ENCODE results near the gene CRIM1.

The CRIM1 gene

GRCh38 chr2:36549165-36549574 is 193.6 kb downstream of the CRIM1 start:
- H3K4me2 ChIP-seq (ENCODE audit: insufficient read depth, low read length): no peak overlapping the region
- no peaks in the 10 kb centered on the region for H4K20me1 ChIP-seq (ENCODE audit: insufficient read depth, low read length)
- no peaks in the 10 kb centered on the region for H3K27me3 ChIP-seq (ENCODE audit: insufficient read depth, low read length, poor library complexity)
- H3K79me2 ChIP-seq (ENCODE audit: insufficient read depth, low read length): no peaks in the 10 kb centered on the region
- no peaks in the 10 kb centered on the region for H3K9me3 ChIP-seq (ENCODE audit: insufficient read depth, low read length, severe bottlenecking)
- DNase-seq: no peak
- H3K27ac ChIP-seq (ENCODE audit: low read length): no peak overlapping the region
- H3K36me3 ChIP-seq (ENCODE audit: insufficient read depth, low read length): peaks cover 34% of the 10 kb centered on the region; the same call in 1 of the 2 replicates
- no peak overlapping the region for H2AFZ ChIP-seq (ENCODE audit: low read depth, low read length)
- H3K9ac ChIP-seq (ENCODE audit: low read depth, low read length): no peak overlapping the region
- H3K4me1 ChIP-seq (ENCODE audit: insufficient read depth, low read length): no peaks in the 10 kb centered on the region
- 0 out of 3 replicates have a peak, but pooled peaks have one; percentile 24 for ATAC-seq (ENCODE audit: insufficient read depth, low read depth)
- TF ChIP-seq CTCF (IDR thresholded peaks at IDR 0.05; ENCODE audit: borderline replicate concordance, extremely low read depth, low read length, poor library complexity, severe bottlenecking): no peak
- no peak for TF ChIP-seq EZH2 (IDR thresholded peaks at IDR 0.05; ENCODE audit: borderline replicate concordance, low read depth, low read length, severe bottlenecking)
- H3K4me3 ChIP-seq (ENCODE audit: low read depth in 1 of 2, low read length in 2 of 2): no peak overlapping the region

- Histone ChIP-seq H3K4me1 (ENCODE audit: insufficient read depth, low read length) (no peaks in the 10 kb centered on the region), H3K4me2 (ENCODE audit: insufficient read depth, low read length) (no peak overlapping the region), H2AFZ (ENCODE audit: low read depth, low read length) (no peak overlapping the region), H3K9me3 (ENCODE audit: insufficient read depth, low read length, severe bottlenecking) (no peaks in the 10 kb centered on the region), H4K20me1 (ENCODE audit: insufficient read depth, low read length) (no peaks in the 10 kb centered on the region), H3K9ac (ENCODE audit: low read depth, low read length) (no peak overlapping the region), H3K79me2 (ENCODE audit: insufficient read depth, low read length) (no peaks in the 10 kb centered on the region), H3K27me3 (ENCODE audit: insufficient read depth, low read length, poor library complexity) (no peaks in the 10 kb centered on the region), H3K36me3 (ENCODE audit: insufficient read depth, low read length) (peaks cover 38% of the 10 kb centered on the region; the same call in 1 of the 2 replicates), H3K27ac (ENCODE audit: low read length) (no peak overlapping the region), H3K4me3 (ENCODE audit: low read depth in 1 of 2, low read length in 2 of 2) (no peak overlapping the region)
- TF ChIP-seq CTCF (IDR thresholded peaks at IDR 0.05; ENCODE audit: borderline replicate concordance, extremely low read depth, low read length, poor library complexity, severe bottlenecking) (no peak), EZH2 (IDR thresholded peaks at IDR 0.05; ENCODE audit: borderline replicate concordance, low read depth, low read length, severe bottlenecking) (no peak)
- DNase-seq (no peak), ATAC-seq (ENCODE audit: insufficient read depth, low read depth) (no peak)
Measured at GRCh38 chr2:36550006-36550405, 194.4 kb downstream of the CRIM1 start.

GRCh38 chr2:36553683-36554082 is 198.1 kb downstream of the CRIM1 start:
- Histone ChIP-seq H3K9me3 (ENCODE audit: insufficient read depth, low read length, severe bottlenecking) (no peaks in the 10 kb centered on the region), H3K4me2 (ENCODE audit: insufficient read depth, low read length) (no peak overlapping the region), H3K79me2 (ENCODE audit: insufficient read depth, low read length) (no peaks in the 10 kb centered on the region), H3K27me3 (ENCODE audit: insufficient read depth, low read length, poor library complexity) (no peaks in the 10 kb centered on the region), H3K4me3 (ENCODE audit: low read depth in 1 of 2, low read length in 2 of 2) (no peak overlapping the region), H3K27ac (ENCODE audit: low read length) (no peak overlapping the region), H4K20me1 (ENCODE audit: insufficient read depth, low read length) (no peaks in the 10 kb centered on the region), H2AFZ (ENCODE audit: low read depth, low read length) (no peak overlapping the region), H3K36me3 (ENCODE audit: insufficient read depth, low read length) (peaks cover 45% of the 10 kb centered on the region; the same call in 1 of the 2 replicates), H3K9ac (ENCODE audit: low read depth, low read length) (no peak overlapping the region), H3K4me1 (ENCODE audit: insufficient read depth, low read length) (no peaks in the 10 kb centered on the region)
- TF ChIP-seq CTCF (IDR thresholded peaks at IDR 0.05; ENCODE audit: borderline replicate concordance, extremely low read depth, low read length, poor library complexity, severe bottlenecking) (no peak), EZH2 (IDR thresholded peaks at IDR 0.05; ENCODE audit: borderline replicate concordance, low read depth, low read length, severe bottlenecking) (no peak)
- DNase-seq (no peak), ATAC-seq (ENCODE audit: insufficient read depth, low read depth) (no peak)

GRCh38 chr2:36554531-36554930 is 199.0 kb downstream of the CRIM1 start:
- Histone ChIP-seq H3K36me3 (ENCODE audit: insufficient read depth, low read length) (peaks cover 48% of the 10 kb centered on the region; the same call in 1 of the 2 replicates), H3K79me2 (ENCODE audit: insufficient read depth, low read length) (no peaks in the 10 kb centered on the region)
- TF ChIP-seq EZH2 (IDR thresholded peaks at IDR 0.05; ENCODE audit: borderline replicate concordance, low read depth, low read length, severe bottlenecking) (no peak), CTCF (IDR thresholded peaks at IDR 0.05; ENCODE audit: borderline replicate concordance, extremely low read depth, low read length, poor library complexity, severe bottlenecking) (no peak)

More at GRCh38 chr2:36554531-36554930, 199.0 kb downstream of the CRIM1 start:
- Histone ChIP-seq H3K4me1 (ENCODE audit: insufficient read depth, low read length) (no peaks in the 10 kb centered on the region), H3K4me2 (ENCODE audit: insufficient read depth, low read length) (no peak overlapping the region), H3K9ac (ENCODE audit: low read depth, low read length) (no peak overlapping the region), H3K27me3 (ENCODE audit: insufficient read depth, low read length, poor library complexity) (no peaks in the 10 kb centered on the region), H3K9me3 (ENCODE audit: insufficient read depth, low read length, severe bottlenecking) (no peaks in the 10 kb centered on the region), H3K4me3 (ENCODE audit: low read depth in 1 of 2, low read length in 2 of 2) (no peak overlapping the region), H3K27ac (ENCODE audit: low read length) (no peak overlapping the region), H2AFZ (ENCODE audit: low read depth, low read length) (no peak overlapping the region), H4K20me1 (ENCODE audit: insufficient read depth, low read length) (no peaks in the 10 kb centered on the region)
- ATAC-seq (ENCODE audit: insufficient read depth, low read depth) (no peak), DNase-seq (no peak)

Measured in DND-41 (cell line).